Measurements from ENCODE around the gene SUPT6H. TPM values are rescaled to one million over a fixed set of nuclear protein-coding genes. Genes with fewer than 3 reads are reported as not detected.
"Not testable (repeated sequence)": the region's sequence is repeated elsewhere in the genome, so short reads cannot be mapped to it uniquely, and the experiment has no call there.

Gene SUPT6H
- total RNA-seq, 1 experiment from 2014 or later: 61.3 TPM

GRCh38 chr17:28735242-28735722 lies 73.3 kb downstream of the SUPT6H start (continued):
- TF ChIP-seq SMAD4 (CRISPR knock-in tag; IDR thresholded peaks at IDR 0.05) (no peak), RELA (CRISPR knock-in tag; IDR thresholded peaks at IDR 0.05; ENCODE audit: borderline replicate concordance) (no peak)
- TF ChIP-seq, protein P1, sequence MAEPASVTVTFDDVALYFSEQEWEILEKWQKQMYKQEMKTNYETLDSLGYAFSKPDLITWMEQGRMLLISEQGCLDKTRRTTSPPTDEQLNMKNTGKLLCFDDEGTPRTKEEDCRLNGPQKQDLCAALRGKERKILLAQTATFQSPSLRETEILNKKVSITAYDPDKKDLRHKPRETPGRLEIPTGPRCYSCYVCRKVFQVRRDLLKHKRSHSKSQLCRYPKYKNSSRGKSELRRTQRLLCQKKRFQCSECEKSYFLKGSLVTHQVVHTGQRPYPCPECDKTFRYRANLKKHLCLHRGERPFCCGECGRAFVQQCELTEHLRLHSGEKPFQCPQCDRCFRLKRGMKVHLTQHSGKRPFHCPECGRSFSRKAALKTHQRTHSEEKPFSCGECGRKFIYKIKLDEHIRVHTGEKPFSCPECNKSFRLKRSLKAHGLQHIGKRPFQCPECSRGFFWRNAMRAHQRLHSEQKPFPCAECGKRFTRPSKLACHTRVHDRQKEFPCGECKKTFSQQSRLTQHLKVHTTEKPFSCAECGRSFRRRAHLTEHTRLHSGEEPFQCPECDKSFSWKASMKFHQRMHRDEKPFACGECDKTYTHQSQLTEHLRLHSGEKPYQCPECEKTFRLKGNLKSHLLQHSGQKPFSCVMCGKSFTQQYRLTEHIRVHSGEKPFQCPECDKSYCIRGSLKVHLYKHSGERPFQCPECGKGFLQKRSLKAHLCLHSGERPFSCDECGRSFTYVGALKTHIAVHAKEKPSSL (CRISPR knock-in tag; conservative IDR thresholded peaks at IDR 0.05): no peak

DNA sequence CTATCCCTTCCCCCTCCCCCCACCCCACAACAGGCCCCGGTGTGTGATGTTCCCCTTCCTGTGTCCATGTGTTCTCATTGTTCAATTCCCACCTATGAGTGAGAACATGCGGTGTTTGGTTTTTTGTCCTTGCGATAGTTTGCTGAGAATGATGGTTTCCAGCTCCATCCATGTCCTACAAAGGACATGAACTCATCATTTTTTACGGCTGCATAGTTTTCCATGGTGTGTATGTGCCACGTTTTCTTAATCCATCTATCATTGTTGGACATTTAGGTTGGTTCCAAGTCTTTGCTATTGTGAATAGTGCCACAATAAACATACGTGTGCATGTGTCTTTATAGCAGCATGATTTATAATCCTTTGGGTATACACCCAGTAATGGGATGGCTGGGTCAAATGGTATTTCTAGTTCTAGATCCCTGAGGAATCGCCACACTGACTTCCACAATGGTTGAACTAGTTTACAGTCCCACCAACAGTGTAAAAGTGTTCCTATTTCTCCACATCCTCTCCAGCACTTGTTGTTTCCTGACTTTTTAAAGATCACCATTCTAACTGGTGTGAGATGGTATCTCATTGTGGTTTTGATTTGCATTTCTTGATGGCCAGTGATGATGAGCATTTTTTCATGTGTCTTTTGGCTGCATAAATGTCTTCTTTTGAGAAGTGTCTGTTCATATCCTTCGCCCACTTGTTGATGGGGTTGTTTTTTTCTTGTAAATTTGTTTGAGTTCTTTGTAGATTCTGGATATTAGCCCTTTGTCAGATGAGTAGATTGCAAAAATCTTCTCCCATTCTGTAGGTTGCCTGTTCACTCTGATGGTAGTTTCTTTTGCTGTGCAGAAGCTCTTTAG lies 74.1 kb downstream of the SUPT6H start:
- H3K27ac Mint-ChIP-seq; POLR2A ChIA-PET; H3K4me1 Mint-ChIP-seq; H3K4me3 Mint-ChIP-seq; ATAC-seq; H3K9me3 Mint-ChIP-seq; DNase-seq (ENCODE audit: low spot score); H3K27me3 Mint-ChIP-seq (ENCODE audit: low read depth): not testable (repeated sequence)
- CTCF ChIA-PET: interaction anchor here (1.3 to 12.2 kb wide), 2 partner anchors 9 to 11 kb away, joined by 5 to 541 read pairs; partner anchors contain the start of gene TRAF4
- H3K36me3 Mint-ChIP-seq: peaks cover 22% of the 10 kb centered on the region

DNA sequence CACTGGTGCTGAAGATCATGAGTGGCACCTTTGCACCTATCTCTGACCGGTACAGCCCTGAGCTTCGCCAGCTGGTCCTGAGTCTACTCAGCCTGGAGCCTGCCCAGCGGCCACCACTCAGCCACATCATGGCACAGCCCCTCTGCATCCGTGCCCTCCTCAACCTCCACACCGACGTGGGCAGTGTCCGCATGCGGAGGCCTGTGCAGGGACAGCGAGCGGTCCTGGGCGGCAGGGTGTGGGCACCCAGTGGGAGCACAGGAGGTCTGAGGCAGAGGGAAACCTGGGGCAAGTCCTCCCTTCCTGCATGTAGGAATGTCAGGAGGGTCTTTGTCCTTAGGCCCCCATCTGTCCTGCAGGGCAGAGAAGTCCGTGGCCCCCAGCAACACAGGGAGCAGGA lies 75.3 kb downstream of the SUPT6H start:
- Mint-ChIP-seq H3K9me3 (no peaks in the 10 kb centered on the region), H3K27me3 (ENCODE audit: low read depth) (no peaks in the 10 kb centered on the region), H3K36me3 (peaks cover 22% of the 10 kb centered on the region), H3K27ac (no peak overlapping the region), H3K4me3 (no peak overlapping the region), H3K4me1 (peaks cover 6% of the 10 kb centered on the region)
- no peak for TF ChIP-seq ERG (CRISPR knock-in tag; IDR thresholded peaks at IDR 0.05)
- no peak for TF ChIP-seq ATF1 (CRISPR knock-in tag; IDR thresholded peaks at IDR 0.05)
- TF ChIP-seq GRHL2 (CRISPR knock-in tag; IDR thresholded peaks at IDR 0.05; ENCODE audit: insufficient replicate concordance, severe bottlenecking): no peak
- TF ChIP-seq TEAD1 (CRISPR knock-in tag; IDR thresholded peaks at IDR 0.05): no peak
- TF ChIP-seq ESRRA (CRISPR knock-in tag; IDR thresholded peaks at IDR 0.05; ENCODE audit: borderline replicate concordance): no peak
- ATAC-seq: no peak
- ChIA-PET CTCF (no interaction called here), POLR2A (interaction anchor here (1.0 kb wide), 1 partner anchor 26 kb away, joined by 4 read pairs; the partner anchor contains the start of gene PROCA1)
- DNase-seq (ENCODE audit: low spot score): no peak

DNA sequence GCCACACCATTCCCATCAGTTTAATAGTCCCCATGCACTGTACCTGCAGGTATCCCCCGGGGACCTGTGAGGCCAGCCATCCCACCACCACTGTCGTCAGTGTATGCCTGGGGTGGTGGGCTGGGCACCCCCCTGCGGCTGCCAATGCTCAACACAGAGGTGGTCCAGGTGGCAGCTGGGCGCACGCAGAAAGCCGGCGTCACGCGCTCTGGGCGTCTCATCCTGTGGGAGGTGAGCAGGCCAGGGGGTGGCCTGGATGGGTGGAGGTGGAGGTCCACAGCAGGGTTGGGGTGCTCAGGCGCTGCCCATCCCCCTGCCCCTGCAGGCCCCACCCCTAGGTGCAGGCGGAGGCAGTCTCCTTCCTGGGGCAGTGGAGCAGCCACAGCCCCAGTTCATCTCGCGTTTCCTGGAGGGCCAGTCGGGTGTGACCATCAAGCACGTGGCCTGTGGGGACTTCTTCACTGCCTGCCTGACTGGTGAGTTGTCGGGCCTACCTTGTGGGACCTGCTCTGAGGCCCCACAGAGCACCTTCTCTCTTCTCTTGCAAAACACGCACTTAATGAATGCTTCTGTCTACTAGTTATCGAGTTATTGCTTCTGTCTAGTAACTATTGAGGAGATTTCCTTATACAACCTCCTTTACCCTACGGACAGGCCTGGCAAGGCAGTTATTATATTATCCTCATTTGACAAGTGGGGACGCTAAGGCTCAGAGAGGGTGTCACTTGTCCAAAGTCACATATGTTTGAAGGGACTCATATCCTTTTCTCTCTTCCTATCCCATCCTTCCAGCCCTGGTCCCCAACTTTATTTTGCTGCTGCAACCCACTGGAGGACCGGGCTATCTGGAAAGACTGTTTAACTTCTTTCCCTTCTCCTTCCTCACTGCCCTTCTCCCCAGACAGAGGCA lies 76.0 kb downstream of the SUPT6H start:
- peaks cover 12% of the 10 kb centered on the region for H3K4me1 Mint-ChIP-seq
- peaks cover 22% of the 10 kb centered on the region for H3K36me3 Mint-ChIP-seq
- CTCF ChIA-PET: interaction anchor here (0.7 kb wide), 1 partner anchor 111 kb away, joined by 3 read pairs; no protein-coding TSS in a partner anchor
- TF ChIP-seq HMGA2 (CRISPR knock-in tag; IDR thresholded peaks at IDR 0.05) (no peak), ZMAT4 (CRISPR knock-in tag; IDR thresholded peaks at IDR 0.05) (no peak), ARID4B (CRISPR knock-in tag; IDR thresholded peaks at IDR 0.05; ENCODE audit: borderline replicate concordance) (no peak), ELF4 (CRISPR knock-in tag; IDR thresholded peaks at IDR 0.05; ENCODE audit: low read depth) (no peak), ZNF396 (CRISPR knock-in tag; IDR thresholded peaks at IDR 0.05; ENCODE audit: borderline replicate concordance) (no peak), KAT7 (CRISPR knock-in tag; IDR thresholded peaks at IDR 0.05; ENCODE audit: borderline replicate concordance) (no peak), ATF1 (CRISPR knock-in tag; IDR thresholded peaks at IDR 0.05) (no peak), NFYB (CRISPR knock-in tag; conservative IDR thresholded peaks at IDR 0.05; ENCODE audit: low read depth) (no peak)
- TF ChIP-seq, protein P2, sequence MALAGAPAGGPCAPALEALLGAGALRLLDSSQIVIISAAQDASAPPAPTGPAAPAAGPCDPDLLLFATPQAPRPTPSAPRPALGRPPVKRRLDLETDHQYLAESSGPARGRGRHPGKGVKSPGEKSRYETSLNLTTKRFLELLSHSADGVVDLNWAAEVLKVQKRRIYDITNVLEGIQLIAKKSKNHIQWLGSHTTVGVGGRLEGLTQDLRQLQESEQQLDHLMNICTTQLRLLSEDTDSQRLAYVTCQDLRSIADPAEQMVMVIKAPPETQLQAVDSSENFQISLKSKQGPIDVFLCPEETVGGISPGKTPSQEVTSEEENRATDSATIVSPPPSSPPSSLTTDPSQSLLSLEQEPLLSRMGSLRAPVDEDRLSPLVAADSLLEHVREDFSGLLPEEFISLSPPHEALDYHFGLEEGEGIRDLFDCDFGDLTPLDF (CRISPR knock-in tag; IDR thresholded peaks at IDR 0.05): no peak

More for the DNA sequence above, 76.0 kb downstream of the SUPT6H start:
- DNase-seq (ENCODE audit: low spot score) (no peak), ATAC-seq (no peak)
- no peaks in the 10 kb centered on the region for H3K9me3 Mint-ChIP-seq
- no peak overlapping the region for H3K4me3 Mint-ChIP-seq
- POLR2A ChIA-PET: interaction anchor here (0.8 to 1.0 kb wide), 2 partner anchors 12 to 27 kb away, joined by 3 to 4 read pairs; partner anchors contain the start of genes PROCA1 and TLCD1
- no peak overlapping the region for H3K27ac Mint-ChIP-seq
- H3K27me3 Mint-ChIP-seq (ENCODE audit: low read depth): no peaks in the 10 kb centered on the region
